GF-D8 (cell line): Measurements from ENCODE around the gene HRAS.
A peak's percentile ranks its signal among the peaks of the same experiment; 100 is the strongest.

Source experiments
- DNase-seq: peaks from one replicate; lab custom pipeline; 2025; lab: John Stamatoyannopoulos, UW

Gene HRAS

DNA sequence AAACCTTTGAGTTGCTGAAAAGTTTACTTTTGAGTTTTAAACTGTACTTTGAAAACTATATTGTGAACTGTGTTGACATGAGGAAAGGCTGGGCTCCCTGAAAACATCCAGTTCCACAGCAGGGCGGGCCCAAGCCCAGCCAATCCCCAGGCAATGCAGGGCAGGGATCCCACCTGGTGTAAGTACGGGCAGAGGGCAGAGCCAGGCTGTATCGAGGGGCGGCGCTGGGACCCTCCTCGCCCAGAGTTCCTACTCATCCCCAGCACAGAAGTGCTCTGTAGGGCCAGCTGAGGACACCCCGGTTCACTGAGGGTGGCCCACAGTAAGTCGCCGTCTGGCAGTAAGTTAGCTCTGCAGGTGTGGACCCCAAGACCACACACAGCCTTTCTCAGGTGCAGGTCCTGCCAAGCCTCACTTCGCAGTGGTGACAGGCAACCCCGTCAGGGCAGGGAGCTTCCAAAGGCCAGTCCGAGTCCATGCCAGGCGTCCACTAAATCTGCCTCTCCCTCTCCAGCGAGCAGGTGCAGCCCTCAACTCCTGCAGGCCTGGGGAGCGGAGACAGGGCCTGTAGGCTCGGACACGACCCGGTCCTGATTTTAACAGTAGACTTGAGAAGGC lies 31.7 kb upstream of the HRAS start:
- DNase-seq = no peak

GRCh38 chr11:565921-566509 lies 30.6 kb upstream of the HRAS start:
- no peak for DNase-seq

- DNase-seq = no peak
These were observed 28.6 kb upstream of the HRAS start for GRCh38 chr11:563812-564578.

GRCh38 chr11:563066-563811 lies 27.9 kb upstream of the HRAS start:
- no peak for DNase-seq

DNA sequence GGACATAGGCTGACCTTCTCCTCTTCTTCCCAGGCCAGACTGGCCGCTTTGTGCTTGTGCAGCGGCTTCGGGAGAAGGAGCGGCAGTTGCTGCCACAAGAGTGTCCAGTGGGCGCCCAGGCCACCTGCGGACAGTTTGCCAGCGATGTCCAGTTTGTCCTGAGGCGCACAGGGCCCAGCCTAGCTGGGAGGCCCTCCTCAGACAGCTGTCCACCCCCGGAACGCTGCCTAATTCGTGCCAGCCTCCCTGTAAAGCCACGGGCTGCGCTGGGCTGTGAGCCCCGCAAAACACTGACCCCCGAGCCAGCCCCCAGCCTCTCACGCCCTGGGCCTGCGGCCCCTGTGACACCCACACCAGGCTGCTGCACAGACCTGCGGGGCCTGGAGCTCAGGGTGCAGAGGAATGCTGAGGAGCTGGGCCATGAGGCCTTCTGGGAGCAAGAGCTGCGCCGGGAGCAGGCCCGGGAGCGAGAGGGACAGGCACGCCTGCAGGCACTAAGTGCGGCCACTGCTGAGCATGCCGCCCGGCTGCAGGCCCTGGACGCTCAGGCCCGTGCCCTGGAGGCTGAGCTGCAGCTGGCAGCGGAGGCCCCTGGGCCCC lies 26.8 kb upstream of the HRAS start:
- DNase-seq = no peak

- DNase-seq = no peak
These were observed 26.0 kb upstream of the HRAS start for GRCh38 chr11:561148-562003.

DNA sequence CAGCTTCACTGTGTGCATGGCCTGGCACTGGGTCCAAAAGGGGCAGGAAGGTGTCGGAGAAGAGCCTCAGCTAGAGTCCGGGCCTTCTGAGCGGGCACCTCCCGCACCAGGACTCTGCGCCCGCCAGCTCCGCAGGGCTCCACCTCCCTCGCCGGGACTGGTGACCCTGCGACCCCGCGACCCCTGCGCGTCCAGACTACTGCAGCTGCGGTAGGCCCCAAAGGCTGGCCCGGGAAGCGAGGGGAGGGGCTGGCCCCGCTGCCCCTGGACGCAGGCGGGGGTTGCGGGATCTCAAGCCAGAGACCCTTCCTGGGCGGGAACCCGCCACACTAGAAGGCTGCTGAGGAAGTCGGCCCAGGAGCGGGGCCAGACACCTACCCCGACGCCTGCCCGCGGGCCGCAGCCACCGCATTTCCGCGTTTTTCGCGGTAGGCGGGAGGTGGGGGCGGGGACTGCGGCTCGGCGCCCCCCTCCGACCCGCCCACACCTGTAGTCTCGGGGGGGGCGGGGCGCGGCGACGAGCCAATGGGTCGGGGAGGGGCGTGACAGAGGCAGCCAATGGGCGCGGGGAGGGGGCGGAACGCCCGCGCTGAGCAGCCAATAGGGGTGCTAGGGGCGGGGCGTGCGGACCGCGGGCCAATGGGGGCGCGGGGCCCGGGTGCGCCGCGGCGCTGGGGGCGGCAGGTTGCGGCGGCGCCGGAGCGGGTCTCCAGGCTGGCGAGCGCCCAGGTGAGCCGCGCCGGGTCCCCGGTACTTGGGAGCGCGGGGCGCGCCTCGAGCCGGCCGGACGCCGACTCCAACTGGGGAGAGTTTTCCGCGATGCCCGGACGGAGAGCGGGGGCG lies 25.1 kb upstream of the HRAS start, which contains the start of the genes LMNTD2 and RASSF7:
LMNTD2 (minus strand) TSS at position 434 of the 843 bp plus-strand sequence; CDS start at position 412, 22 bp downstream.
RASSF7 (plus strand) TSS at position 666 of the 843 bp plus-strand sequence. CDS start 799 bp downstream, outside the sequence.
- DNase-seq = peak; percentile 37

- DNase-seq = no peak
These were observed 24.4 kb upstream of the HRAS start for GRCh38 chr11:559712-560304.

GRCh38 chr11:559020-559620 lies 23.7 kb upstream of the HRAS start:
- DNase-seq = no peak

GRCh38 chr11:558503-558902 lies 23.1 kb upstream of the HRAS start:
- no peak for DNase-seq

- no peak for DNase-seq
These were observed 22.2 kb upstream of the HRAS start for GRCh38 chr11:557328-558132.

GRCh38 chr11:556662-557256 lies 21.4 kb upstream of the HRAS start:
- no peak for DNase-seq

DNA sequence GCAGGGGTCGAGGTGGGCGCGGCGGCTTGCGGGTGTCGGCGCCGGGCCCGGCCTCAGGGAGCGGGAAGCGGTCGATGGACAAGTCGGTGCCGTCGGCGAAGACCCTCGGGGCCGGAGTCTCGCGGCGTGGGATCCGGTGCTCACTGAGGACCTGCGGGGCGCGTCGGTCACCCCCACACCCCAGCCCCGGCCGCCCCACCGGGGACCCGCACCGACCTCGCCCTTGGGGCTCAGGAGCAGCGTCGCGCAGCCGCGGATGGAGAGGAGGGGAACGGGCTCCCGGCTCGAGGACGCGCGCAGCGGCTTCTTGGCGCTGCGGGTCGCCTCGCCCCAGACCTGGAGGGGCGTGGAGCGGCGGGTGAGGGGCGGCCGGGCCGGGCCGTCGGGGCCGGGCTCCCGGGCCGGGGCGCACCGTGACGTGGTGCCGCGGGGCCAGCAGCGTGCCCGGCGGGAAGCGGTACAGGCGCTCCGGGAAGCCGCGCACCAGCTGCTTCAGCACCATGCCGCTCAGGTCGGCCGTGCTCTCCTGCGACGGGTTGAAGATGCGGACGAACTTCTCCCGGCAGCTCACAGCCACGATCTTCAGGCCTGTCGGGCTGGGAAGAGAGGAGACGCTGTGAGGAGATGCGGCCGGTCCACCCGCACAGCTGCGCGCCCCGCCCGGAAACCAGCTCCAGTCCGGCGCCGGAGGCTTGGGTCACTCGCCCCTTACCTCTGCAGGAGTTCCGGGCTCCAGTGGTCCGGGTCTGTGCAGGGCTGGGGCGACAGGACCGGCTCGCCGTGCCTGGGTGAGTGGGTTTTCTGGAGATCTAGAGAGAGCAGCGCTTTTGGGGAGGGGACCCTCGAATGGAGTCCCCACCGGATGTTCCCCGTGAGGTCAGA lies 20.6 kb upstream of the HRAS start:
- no peak for DNase-seq

- no peak for DNase-seq
These were observed 19.9 kb upstream of the HRAS start for GRCh38 chr11:555227-555779.

- DNase-seq = no peak
These were observed 19.3 kb upstream of the HRAS start for GRCh38 chr11:554428-555226.

- no peak for DNase-seq
These were observed 18.6 kb upstream of the HRAS start for GRCh38 chr11:553988-554340.
